SK-N-SH (cell line): ENCODE measurements around the gene PALLD.

Experiments
- CTCF ChIP-seq: fragments of 200-600 bp; sonication (generic); IDR thresholded peaks from 2 replicates; pipeline ENCODE4 v1.6.1; 2017; ENCODE audit warnings: antibody characterized with exemption, mild to moderate bottlenecking, moderate library complexity
- EZH2phosphoT487 ChIP-seq: fragments of 200-600 bp; sonication (generic); IDR thresholded peaks from 2 replicates; pipeline ENCODE4 v1.6.1; 2017; ENCODE audit warnings: low read depth, mixed run types, mild to moderate bottlenecking, antibody characterized with exemption, moderate library complexity, borderline replicate concordance
- MAX ChIP-seq: IDR thresholded peaks from 2 replicates; pipeline ENCODE4 v1.4.0; 2012; ENCODE audit warnings: low read depth
- MXI1 ChIP-seq: IDR thresholded peaks from 2 replicates; pipeline ENCODE4 v1.6.1; 2012; ENCODE audit warnings: mild to moderate bottlenecking, low read depth, low read length, improper control_type of control experiment
- NRF1 ChIP-seq: IDR thresholded peaks from 2 replicates; pipeline ENCODE4 v1.6.1; 2012; ENCODE audit warnings: low read depth, mild to moderate bottlenecking, low read length
- POLR2AphosphoS5 ChIP-seq: IDR thresholded peaks from 2 replicates; pipeline ENCODE4 v1.6.1; 2012; ENCODE audit warnings: low read depth, low read length
- RAD21 ChIP-seq: IDR thresholded peaks from 2 replicates; pipeline ENCODE4 v1.6.1; 2012; ENCODE audit warnings: mild to moderate bottlenecking, low read length
- REST ChIP-seq: IDR thresholded peaks from 2 replicates; pipeline ENCODE4 v1.6.1; 2012; ENCODE audit warnings: mild to moderate bottlenecking, low read depth, low read length, moderate library complexity
- SIN3A ChIP-seq: IDR thresholded peaks from 2 replicates; pipeline ENCODE4 v1.6.1; 2012; ENCODE audit warnings: low read depth, mild to moderate bottlenecking, low read length, moderate library complexity, borderline replicate concordance
- SMC3 ChIP-seq: IDR thresholded peaks from 2 replicates; pipeline ENCODE4 v1.6.1; 2012; ENCODE audit warnings: low read depth, low read length, improper control_type of control experiment
- USF2 ChIP-seq: fragments of 150-350 bp; IDR thresholded peaks from 2 replicates; pipeline ENCODE4 v1.6.1; 2017; ENCODE audit warnings: antibody characterized with exemption, low read length, low read depth, borderline replicate concordance
- ZBTB33 ChIP-seq: IDR thresholded peaks from 2 replicates; pipeline ENCODE4 v1.4.0; 2012; ENCODE audit warnings: low read depth, borderline replicate concordance

- TF ChIP-seq CTCF, result no peak
- no peak for TF ChIP-seq NRF1
- no peak for TF ChIP-seq MXI1
- TF ChIP-seq POLR2AphosphoS5, result no peak
- no peak for TF ChIP-seq ZBTB33
- no peak for TF ChIP-seq EZH2phosphoT487
- no peak for TF ChIP-seq MAX
- no peak for TF ChIP-seq SMC3
- no peak for TF ChIP-seq RAD21
- TF ChIP-seq SIN3A, result no peak
- no peak for TF ChIP-seq REST
- TF ChIP-seq USF2, result no peak
Measured at GRCh38 chr4:168811207-168811606, 314.4 kb downstream of the PALLD start.
